Articular chondrocyte of knee joint (primary cell): ENCODE measurements around the gene TOP2A. TPM values are rescaled to one million over a fixed set of nuclear protein-coding genes. Genes with fewer than 3 reads are reported as not detected.

ENCODE experiments used
- small RNA-seq: library from RNA; depleted of rRNA; stranded (forward); fragments of <200 nt; gene quantifications from one replicate; pipeline ENCODE3, GENCODE V24; 2012
- total RNA-seq: library from RNA; depleted of rRNA; stranded (reverse); fragments of >200 nt; gene quantifications from 2 replicates; pipeline ENCODE4 v1.2.3, GENCODE V29; 2012

TOP2A gene
- 74.2 and 92.2 TPM in 2 replicates for total RNA-seq

GRCh38 chr17:40417609-40418427, at the start of gene TOP2A:
Gene TOP2A (minus strand): TSS chr17:40417896. CDS start chr17:40417791, 105 bp downstream.

GRCh38 chr17:40443196-40443987, 25.7 kb upstream of the TOP2A start, which contains the start of gene IGFBP4:
Gene IGFBP4 (plus strand): TSS chr17:40443450. CDS start chr17:40443736, 286 bp downstream.

GRCh38 chr17:40364121-40364861, 53.4 kb downstream of the TOP2A start, which contains the start of gene GJD3:
Gene GJD3 (minus strand): TSS chr17:40364737. CDS start chr17:40363815, 922 bp downstream.

Small RNA genes lying within 50 kb of the gene (small RNA-seq; reads per million reads assigned to genes)
- gene RF00019 (not detected), gene RNA5SP441 (not detected)

Other genes starting within 250 kb of the TOP2A start
- gene RAPGEFL1, start 240.4 kb downstream of the TOP2A start, total RNA-seq, result 1.9 and 2.0 TPM in 2 replicates
- 13.1 and 14.4 TPM in 2 replicates for gene WIPF2, start 198.6 kb downstream of the TOP2A start, total RNA-seq
- 14.0 and 20.1 TPM in 2 replicates for gene CDC6, start 130.0 kb downstream of the TOP2A start, total RNA-seq
- 33.1 and 38.3 TPM in 2 replicates for gene RARA, start 108.7 kb downstream of the TOP2A start, total RNA-seq
- 1.5 and 2.9 TPM in 2 replicates for gene GJD3, start 53.2 kb downstream of the TOP2A start, total RNA-seq
- gene IGFBP4, start 25.6 kb upstream of the TOP2A start, total RNA-seq, result 1,032 and 1,209 TPM in 2 replicates
- 0.26 and 0.65 TPM in 2 replicates for gene TNS4, start 83.7 kb upstream of the TOP2A start, total RNA-seq
- gene CCR7, start 147.6 kb upstream of the TOP2A start, total RNA-seq, result 0.11 TPM in 1 of 2 replicates, not detected in the other
- 135 and 139 TPM in 2 replicates for gene SMARCE1, start 229.9 kb upstream of the TOP2A start, total RNA-seq
- not detected in 2 replicates for gene KRT222, start 247.3 kb upstream of the TOP2A start, total RNA-seq